NB4 (cell line): Measurements from ENCODE around the gene CATSPER4.

Source experiments
- CTCF ChIP-seq: IDR thresholded peaks from one replicate; pipeline ENCODE4 v1.5.1; 2012; ENCODE audit warnings: low read depth, low read length
- MAX ChIP-seq: IDR thresholded peaks from 2 replicates; pipeline ENCODE4 v1.6.1; 2011; ENCODE audit warnings: low read depth, low read length
- POLR2A ChIP-seq: IDR thresholded peaks from 2 replicates; pipeline ENCODE4 v1.6.1; 2011; ENCODE audit warnings: mild to moderate bottlenecking; ENCODE audit not compliant: insufficient read length; ENCODE audit errors: extremely low read depth

- TF ChIP-seq POLR2A (peak; percentile 93), CTCF (peak; percentile 74), MAX (peak; percentile 51)
Observed at GRCh38 chr1:26233903-26234643, 43.7 kb downstream of the CATSPER4 start, which contains the start of gene CEP85.
